ELF-1 (cell line): Measurements from ENCODE around the gene FOLR2.

ENCODE experiments used
- DNase-seq: peaks from one replicate; pipeline ENCODE4 v3.0.0-alpha.2; 2016; ENCODE audit warnings: low read depth, low spot score

FOLR2 gene

GRCh38 chr11:72229925-72230763 lies 13.6 kb downstream of the FOLR2 start:
- no peak for DNase-seq

- no peak for DNase-seq
Measured at GRCh38 chr11:72230764-72231365, 14.3 kb downstream of the FOLR2 start.

- DNase-seq: no peak
Measured at GRCh38 chr11:72231396-72232259, 15.0 kb downstream of the FOLR2 start.

DNA sequence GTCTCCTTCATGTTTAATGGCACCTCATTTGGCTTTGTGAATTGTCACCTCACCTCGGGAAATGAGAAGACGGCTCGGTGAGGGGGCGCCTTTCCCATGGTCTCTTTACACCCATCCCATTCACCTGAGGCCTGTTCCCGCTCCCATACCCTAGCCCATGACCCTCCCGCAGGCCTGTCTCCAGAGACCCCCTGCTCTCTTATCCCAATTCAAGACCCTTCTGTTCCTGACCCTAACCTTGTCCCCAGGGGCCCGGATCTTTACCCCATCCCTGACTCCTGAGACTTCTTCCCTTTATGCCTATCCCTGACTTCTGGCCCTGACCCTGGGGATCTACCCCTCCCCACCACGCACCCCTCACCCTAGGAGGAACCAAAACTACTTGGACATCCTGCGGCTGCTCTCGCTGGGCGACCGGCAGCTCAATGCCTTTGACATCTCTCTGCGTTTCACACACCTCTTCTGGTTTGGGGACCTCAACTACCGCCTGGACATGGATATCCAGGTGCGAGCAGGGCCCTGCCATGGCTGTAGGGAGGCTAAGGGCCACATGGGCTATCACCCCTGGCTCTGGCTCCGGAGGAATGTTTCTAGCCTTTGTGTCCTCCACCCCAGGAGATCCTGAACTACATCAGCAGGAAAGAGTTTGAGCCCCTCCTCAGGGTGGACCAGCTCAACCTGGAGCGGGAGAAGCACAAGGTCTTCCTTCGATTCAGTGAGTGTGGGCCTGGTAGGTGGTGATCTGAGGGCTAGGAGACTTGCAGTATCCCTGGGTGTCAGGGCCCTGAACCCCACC lies 15.9 kb downstream of the FOLR2 start:
- peak; percentile 0 for DNase-seq

DNA sequence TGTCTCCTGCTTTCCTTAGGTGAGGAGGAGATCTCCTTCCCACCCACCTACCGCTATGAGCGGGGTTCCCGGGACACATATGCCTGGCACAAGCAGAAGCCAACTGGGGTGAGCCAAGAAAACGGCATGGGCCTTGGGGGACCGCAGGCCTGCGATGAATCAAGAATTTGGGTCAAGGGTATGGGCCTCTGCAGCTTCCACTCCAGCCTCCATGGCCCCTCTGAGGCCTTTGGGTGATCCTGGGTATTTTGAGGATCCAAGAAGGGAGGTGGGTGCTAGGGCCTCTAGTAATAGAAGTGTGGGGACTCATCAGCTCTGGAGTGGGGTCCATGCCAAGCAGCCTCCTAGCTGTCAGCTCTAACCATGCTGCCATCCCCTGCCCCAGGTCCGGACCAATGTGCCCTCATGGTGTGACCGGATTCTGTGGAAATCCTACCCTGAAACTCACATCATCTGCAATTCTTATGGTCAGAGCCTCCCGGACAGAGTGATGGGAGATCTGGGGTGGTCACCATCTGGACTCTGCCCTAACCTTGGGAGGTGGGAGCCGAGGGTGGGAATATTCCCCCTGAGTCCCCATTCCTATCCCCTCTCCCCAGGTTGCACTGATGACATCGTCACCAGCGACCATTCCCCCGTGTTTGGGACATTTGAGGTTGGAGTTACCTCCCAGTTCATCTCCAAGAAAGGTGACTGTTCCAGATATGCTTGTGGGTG lies 16.6 kb downstream of the FOLR2 start:
- no peak for DNase-seq

- no peak for DNase-seq
Measured at GRCh38 chr11:72233773-72234513, 17.3 kb downstream of the FOLR2 start.

GRCh38 chr11:72234514-72234830 lies 17.9 kb downstream of the FOLR2 start:
- DNase-seq: no peak

GRCh38 chr11:72234920-72235319 lies 18.3 kb downstream of the FOLR2 start:
- DNase-seq: no peak

- DNase-seq: no peak
Measured at GRCh38 chr11:72235351-72236057, 18.9 kb downstream of the FOLR2 start.

DNA sequence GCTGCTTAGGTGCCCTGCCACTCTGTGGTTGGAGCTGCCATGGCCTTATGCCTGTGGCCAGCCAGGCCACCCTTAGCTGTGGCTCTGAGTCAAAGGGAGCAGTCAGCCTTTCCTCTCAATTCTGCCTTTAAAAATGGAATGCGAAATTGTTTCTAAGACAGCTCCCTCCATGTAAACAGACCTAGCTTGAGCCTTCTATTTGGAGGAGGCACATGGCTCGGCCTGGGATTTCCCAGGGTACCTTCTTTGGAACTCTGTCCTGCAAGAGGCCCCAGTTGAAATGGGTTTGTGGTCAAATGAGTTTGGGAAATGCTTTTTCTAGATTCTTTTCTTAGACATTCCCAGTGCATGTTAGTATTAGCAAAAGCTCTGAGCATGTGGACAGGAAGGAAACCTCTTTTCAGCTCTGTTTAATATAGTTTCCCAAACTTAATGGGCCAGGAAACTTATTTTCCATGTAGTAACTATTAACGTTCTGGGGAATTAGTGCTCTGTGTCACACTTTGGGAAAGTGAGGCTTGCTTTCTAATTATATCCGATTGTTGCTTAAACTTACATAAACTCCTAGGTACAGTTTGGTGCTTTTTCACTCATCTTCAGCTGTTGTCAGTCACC lies 19.6 kb downstream of the FOLR2 start:
- no peak for DNase-seq

GRCh38 chr11:72236774-72237111 lies 20.1 kb downstream of the FOLR2 start:
- DNase-seq: no peak

DNA sequence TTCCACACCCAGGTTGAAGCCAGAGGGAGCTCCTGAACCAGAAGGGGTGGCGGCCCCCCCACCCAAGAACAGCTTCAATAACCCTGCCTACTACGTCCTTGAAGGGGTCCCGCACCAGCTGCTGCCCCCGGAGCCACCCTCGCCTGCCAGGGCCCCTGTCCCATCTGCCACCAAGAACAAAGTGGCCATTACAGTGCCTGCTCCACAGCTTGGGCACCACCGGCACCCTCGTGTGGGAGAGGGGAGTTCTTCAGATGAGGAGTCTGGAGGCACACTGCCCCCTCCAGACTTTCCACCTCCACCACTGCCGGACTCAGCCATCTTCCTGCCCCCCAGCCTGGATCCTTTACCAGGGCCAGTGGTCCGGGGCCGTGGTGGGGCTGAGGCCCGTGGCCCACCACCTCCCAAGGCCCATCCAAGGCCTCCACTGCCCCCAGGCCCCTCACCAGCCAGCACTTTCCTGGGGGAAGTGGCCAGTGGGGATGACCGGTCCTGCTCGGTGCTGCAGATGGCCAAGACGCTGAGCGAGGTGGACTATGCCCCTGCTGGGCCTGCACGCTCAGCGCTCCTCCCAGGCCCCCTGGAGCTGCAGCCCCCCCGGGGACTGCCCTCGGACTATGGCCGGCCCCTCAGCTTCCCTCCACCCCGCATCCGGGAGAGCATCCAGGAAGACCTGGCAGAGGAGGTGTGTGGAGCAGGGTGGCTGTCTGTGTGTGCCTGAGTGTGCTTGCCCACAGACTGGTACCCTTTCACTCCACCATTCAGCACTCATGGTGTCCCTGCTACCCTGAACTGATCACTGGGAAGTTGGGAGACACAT lies 20.7 kb downstream of the FOLR2 start:
- no peak for DNase-seq

DNA sequence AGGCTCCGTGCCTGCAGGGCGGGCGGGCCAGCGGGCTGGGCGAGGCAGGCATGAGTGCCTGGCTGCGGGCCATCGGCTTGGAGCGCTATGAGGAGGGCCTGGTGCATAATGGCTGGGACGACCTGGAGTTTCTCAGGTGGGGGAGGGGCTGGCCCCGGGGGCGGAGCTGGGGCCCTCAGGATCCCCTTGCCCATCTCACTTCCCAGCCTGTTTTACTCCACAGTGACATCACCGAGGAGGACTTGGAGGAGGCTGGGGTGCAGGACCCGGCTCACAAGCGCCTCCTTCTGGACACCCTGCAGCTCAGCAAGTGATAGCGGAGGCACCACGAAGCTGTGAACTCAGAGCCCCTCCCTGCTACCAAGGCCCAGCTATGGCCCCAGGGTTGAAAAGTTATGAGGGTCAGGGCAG lies 21.5 kb downstream of the FOLR2 start:
- peak; percentile 97 for DNase-seq

- DNase-seq: no peak
Measured at GRCh38 chr11:72238492-72239312, 22.1 kb downstream of the FOLR2 start.

- DNase-seq: peak; percentile 73
Measured at GRCh38 chr11:72239313-72239848, 22.8 kb downstream of the FOLR2 start.

DNA sequence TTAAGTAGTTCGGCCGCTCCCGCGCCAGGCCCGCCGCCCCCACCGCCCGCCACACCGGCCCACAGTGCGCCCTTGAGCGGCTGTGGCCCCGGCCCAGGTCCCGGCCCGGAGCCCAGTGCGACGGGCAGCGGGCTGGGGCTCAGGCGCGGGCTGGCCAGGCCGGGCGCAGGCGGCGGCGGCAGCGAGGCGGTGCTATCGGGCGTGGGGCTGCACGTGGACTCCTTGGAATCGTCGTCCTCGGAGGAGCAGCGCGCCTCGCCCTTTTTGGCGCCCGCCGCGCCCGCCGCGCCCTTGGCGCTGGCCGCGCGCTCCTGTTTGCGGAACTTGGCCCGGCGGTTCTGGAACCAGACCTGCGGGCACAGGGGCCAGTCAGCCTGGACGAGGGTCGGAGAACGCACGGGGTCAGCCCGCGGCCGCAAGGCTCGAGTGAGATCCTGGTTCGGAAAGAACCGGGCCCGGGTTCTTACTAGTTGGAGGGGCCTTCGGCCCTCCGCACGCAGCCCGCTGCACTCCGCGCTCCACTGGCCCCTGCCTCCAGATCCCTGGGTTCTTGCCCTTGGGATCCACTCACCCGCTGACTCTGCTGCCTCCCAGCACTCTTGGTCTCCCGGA lies 23.4 kb downstream of the FOLR2 start:
- peak; percentile 48 for DNase-seq
